GM23338 (cell line): Measurements from ENCODE around the gene CNRIP1.

Experiments
- CTCF ChIP-seq, 2 experiments: fragments of 200-600 bp in 1 of 2; sonication (generic) in 1 of 2; conservative IDR thresholded peaks; 2 replicates each; pipeline versions ENCODE4 v1.5.1 to v1.6.1; 2016 to 2017; ENCODE audit warnings: antibody characterized with exemption in 2 of 2, low read depth in 2 of 2, mild to moderate bottlenecking in 2 of 2, moderate library complexity in 1 of 2
- POLR2AphosphoS5 ChIP-seq: IDR thresholded peaks from 2 replicates; pipeline ENCODE4 v1.6.1; 2016; ENCODE audit warnings: antibody characterized with exemption, low read depth
- STAT1 ChIP-seq: IDR thresholded peaks from one replicate; pipeline ENCODE4 v1.6.1; 2016; ENCODE audit warnings: antibody characterized with exemption; ENCODE audit not compliant: unreplicated experiment
- TF ChIP-seq, protein P1 (sequence below): IDR thresholded peaks from one replicate; pipeline ENCODE4 v1.6.1; 2018; ENCODE audit warnings: antibody characterized with exemption; ENCODE audit not compliant: unreplicated experiment

GRCh38 chr2:68272246-68272994, 47.3 kb downstream of the CNRIP1 start:
- TF ChIP-seq, protein P1, sequence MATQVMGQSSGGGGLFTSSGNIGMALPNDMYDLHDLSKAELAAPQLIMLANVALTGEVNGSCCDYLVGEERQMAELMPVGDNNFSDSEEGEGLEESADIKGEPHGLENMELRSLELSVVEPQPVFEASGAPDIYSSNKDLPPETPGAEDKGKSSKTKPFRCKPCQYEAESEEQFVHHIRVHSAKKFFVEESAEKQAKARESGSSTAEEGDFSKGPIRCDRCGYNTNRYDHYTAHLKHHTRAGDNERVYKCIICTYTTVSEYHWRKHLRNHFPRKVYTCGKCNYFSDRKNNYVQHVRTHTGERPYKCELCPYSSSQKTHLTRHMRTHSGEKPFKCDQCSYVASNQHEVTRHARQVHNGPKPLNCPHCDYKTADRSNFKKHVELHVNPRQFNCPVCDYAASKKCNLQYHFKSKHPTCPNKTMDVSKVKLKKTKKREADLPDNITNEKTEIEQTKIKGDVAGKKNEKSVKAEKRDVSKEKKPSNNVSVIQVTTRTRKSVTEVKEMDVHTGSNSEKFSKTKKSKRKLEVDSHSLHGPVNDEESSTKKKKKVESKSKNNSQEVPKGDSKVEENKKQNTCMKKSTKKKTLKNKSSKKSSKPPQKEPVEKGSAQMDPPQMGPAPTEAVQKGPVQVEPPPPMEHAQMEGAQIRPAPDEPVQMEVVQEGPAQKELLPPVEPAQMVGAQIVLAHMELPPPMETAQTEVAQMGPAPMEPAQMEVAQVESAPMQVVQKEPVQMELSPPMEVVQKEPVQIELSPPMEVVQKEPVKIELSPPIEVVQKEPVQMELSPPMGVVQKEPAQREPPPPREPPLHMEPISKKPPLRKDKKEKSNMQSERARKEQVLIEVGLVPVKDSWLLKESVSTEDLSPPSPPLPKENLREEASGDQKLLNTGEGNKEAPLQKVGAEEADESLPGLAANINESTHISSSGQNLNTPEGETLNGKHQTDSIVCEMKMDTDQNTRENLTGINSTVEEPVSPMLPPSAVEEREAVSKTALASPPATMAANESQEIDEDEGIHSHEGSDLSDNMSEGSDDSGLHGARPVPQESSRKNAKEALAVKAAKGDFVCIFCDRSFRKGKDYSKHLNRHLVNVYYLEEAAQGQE = no peak
- TF ChIP-seq POLR2AphosphoS5 = no peak
- TF ChIP-seq CTCF (conservative IDR thresholded peaks at IDR 0.05; ENCODE audit: low read depth in 2 of 2) = no peak
- no peak for TF ChIP-seq STAT1
